GM21825 (cell line): ENCODE results near the gene RETREG3.
"Not testable (repeated sequence)": the region's sequence is repeated elsewhere in the genome, so short reads cannot be mapped to it uniquely, and the experiment has no call there.

Experiments
- ATAC-seq: cut with Tn5 transposase; IDR thresholded peaks from one replicate; pipeline ENCODE4 v1.9.1; 2021; ENCODE audit warnings: mild to moderate bottlenecking, moderate library complexity; ENCODE audit not compliant: unreplicated experiment

Gene RETREG3

GRCh38 chr17:42554250-42555121 lies 54.7 kb downstream of the RETREG3 start:
- peak; percentile 74 for ATAC-seq

- no peak for ATAC-seq
Observed at GRCh38 chr17:42553866-42554249, 55.3 kb downstream of the RETREG3 start.

GRCh38 chr17:42553161-42553818 lies 55.9 kb downstream of the RETREG3 start:
- ATAC-seq: no peak

GRCh38 chr17:42552736-42553135 lies 56.4 kb downstream of the RETREG3 start, which contains the start of gene HSD17B1:
TSS of gene HSD17B1 (plus strand) at chr17:42552923. CDS start at chr17:42552934, 11 bp downstream.
- not testable (repeated sequence) for ATAC-seq

- ATAC-seq: no peak
Observed at GRCh38 chr17:42548993-42549755, 60.0 kb downstream of the RETREG3 start.

- no peak for ATAC-seq
Observed at GRCh38 chr17:42548070-42548837, 60.9 kb downstream of the RETREG3 start.

GRCh38 chr17:42547698-42548069 lies 61.5 kb downstream of the RETREG3 start:
- ATAC-seq: no peak

GRCh38 chr17:42547001-42547461 lies 62.1 kb downstream of the RETREG3 start:
- no peak for ATAC-seq

- not testable (repeated sequence) for ATAC-seq
Observed at GRCh38 chr17:42545755-42546505, 63.2 kb downstream of the RETREG3 start.

- ATAC-seq: no peak
Observed at GRCh38 chr17:42544874-42545283, 64.3 kb downstream of the RETREG3 start.

- no peak for ATAC-seq
Observed at GRCh38 chr17:42543190-42544079, 65.7 kb downstream of the RETREG3 start.

GRCh38 chr17:42541041-42541833 lies 67.9 kb downstream of the RETREG3 start:
- ATAC-seq: no peak

GRCh38 chr17:42540558-42540957 lies 68.6 kb downstream of the RETREG3 start:
- ATAC-seq: not testable (repeated sequence)

- no peak for ATAC-seq
Observed at GRCh38 chr17:42538482-42538881, 70.7 kb downstream of the RETREG3 start.

GRCh38 chr17:42537826-42538451 lies 71.2 kb downstream of the RETREG3 start:
- ATAC-seq: no peak

GRCh38 chr17:42537156-42537805 lies 71.9 kb downstream of the RETREG3 start:
- no peak for ATAC-seq
